Esophagus squamous epithelium (tissue), 4 donors: ENCODE results near the gene PTER.

Experiments used
- POLR2A ChIP-seq, 4 donors: fragments of 450-650 bp; IDR thresholded peaks; one replicate each; pipeline ENCODE4 v1.6.1; 2017; ENCODE audit warnings: antibody characterized with exemption in 4 of 4, mild to moderate bottlenecking in 4 of 4, moderate library complexity in 3 of 4
- TF ChIP-seq, protein P1 (sequence below), 6 experiments: fragments of 450-650 bp in 4 of 6; fragments of 200-600 bp in 2 of 6; sonication (generic) in 2 of 6; IDR thresholded peaks; one replicate each; pipeline ENCODE4 v1.5.1; 2016 to 2019; ENCODE audit warnings: antibody characterized with exemption in 6 of 6, mild to moderate bottlenecking in 4 of 6, moderate library complexity in 4 of 6

DNA sequence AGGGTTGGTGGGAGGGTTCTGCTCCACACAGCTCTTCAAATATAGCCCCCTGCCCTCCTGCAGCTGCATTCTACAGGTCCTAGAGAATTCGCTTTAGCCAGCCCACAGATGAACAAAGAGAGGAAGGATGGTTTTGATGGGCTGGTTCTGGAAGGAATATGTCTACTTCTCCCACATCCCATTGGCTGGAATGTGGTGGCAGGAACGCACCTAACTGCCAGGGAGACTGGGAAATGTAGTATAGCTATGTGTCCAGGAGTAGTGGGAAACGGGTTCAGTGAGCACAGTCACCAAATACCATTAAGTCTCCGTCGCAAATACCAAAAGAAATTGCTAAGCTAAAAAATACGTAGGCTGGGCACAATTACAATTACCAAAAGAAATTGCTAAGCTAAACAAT lies 7.3 kb upstream of the PTER start:
- TF ChIP-seq, protein P1, sequence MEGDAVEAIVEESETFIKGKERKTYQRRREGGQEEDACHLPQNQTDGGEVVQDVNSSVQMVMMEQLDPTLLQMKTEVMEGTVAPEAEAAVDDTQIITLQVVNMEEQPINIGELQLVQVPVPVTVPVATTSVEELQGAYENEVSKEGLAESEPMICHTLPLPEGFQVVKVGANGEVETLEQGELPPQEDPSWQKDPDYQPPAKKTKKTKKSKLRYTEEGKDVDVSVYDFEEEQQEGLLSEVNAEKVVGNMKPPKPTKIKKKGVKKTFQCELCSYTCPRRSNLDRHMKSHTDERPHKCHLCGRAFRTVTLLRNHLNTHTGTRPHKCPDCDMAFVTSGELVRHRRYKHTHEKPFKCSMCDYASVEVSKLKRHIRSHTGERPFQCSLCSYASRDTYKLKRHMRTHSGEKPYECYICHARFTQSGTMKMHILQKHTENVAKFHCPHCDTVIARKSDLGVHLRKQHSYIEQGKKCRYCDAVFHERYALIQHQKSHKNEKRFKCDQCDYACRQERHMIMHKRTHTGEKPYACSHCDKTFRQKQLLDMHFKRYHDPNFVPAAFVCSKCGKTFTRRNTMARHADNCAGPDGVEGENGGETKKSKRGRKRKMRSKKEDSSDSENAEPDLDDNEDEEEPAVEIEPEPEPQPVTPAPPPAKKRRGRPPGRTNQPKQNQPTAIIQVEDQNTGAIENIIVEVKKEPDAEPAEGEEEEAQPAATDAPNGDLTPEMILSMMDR (IDR thresholded peaks at IDR 0.05): no peak
- TF ChIP-seq POLR2A (IDR thresholded peaks at IDR 0.05): no peak
